Measurements from ENCODE around the gene TSPAN7. TPM values are rescaled to one million over a fixed set of nuclear protein-coding genes. Genes with fewer than 3 reads are reported as not detected.

TSPAN7 gene
- total RNA-seq, 4 donors from 2014 or later: 26.9 to 170 (median 134) TPM

DNA sequence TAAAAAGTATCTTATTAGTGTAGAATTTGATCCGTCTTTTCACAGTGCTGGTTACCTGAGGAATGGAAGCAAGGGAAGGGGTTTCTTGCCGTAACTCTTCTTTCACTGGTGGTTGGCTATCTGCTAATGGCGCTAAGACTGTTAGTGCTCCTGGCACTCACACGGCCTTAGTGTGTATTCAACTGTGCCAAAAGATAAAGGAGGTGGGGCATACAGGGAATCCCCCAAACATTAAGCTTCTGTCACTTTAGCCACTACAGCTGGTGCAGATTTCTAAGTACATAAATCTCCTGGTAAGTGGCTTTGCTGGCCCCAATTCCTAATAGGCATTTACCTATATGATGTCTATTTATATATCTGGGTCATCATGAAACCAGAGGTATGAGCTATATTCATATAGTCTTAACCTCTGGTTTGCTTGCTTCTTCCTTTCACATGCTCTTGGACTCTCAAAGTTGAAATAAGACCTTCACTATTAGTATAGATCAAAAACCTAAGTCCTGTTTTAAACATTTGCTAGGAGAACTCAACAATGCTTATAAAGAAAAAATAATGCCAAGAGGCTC is 95.1 kb downstream of the TSPAN7 start:
- TF ChIP-seq, protein P1, sequence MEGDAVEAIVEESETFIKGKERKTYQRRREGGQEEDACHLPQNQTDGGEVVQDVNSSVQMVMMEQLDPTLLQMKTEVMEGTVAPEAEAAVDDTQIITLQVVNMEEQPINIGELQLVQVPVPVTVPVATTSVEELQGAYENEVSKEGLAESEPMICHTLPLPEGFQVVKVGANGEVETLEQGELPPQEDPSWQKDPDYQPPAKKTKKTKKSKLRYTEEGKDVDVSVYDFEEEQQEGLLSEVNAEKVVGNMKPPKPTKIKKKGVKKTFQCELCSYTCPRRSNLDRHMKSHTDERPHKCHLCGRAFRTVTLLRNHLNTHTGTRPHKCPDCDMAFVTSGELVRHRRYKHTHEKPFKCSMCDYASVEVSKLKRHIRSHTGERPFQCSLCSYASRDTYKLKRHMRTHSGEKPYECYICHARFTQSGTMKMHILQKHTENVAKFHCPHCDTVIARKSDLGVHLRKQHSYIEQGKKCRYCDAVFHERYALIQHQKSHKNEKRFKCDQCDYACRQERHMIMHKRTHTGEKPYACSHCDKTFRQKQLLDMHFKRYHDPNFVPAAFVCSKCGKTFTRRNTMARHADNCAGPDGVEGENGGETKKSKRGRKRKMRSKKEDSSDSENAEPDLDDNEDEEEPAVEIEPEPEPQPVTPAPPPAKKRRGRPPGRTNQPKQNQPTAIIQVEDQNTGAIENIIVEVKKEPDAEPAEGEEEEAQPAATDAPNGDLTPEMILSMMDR (IDR thresholded peaks at IDR 0.05): no peak
- no peak for DNase-seq
- H3K36me3 ChIP-seq: no peaks in the 10 kb centered on the region
- no peaks in the 10 kb centered on the region for H3K4me1 ChIP-seq
- H3K27ac ChIP-seq: no peak overlapping the region
- no peaks in the 10 kb centered on the region for H3K9me3 ChIP-seq
- intact Hi-C loops (cut with DNase I; ENCODE audit: low total_unique reads): no loop called here
- no peaks in the 10 kb centered on the region for H3K27me3 ChIP-seq
- in situ Hi-C loops (cut with MboI; ENCODE audit: low pct_ligation_motif_present in 1 of 4, low pct_unique_long_range_greater_than_20kb in 1 of 4, low sequenced_read_pairs in 3 of 4): no loop called here
- 68 to 71% methylated on average over 3 to 4 of the region's 4 CpGs for WGBS, 2 donors (ENCODE audit: low coverage in 1 of 2)
- H3K4me3 ChIP-seq: no peak overlapping the region

DNA sequence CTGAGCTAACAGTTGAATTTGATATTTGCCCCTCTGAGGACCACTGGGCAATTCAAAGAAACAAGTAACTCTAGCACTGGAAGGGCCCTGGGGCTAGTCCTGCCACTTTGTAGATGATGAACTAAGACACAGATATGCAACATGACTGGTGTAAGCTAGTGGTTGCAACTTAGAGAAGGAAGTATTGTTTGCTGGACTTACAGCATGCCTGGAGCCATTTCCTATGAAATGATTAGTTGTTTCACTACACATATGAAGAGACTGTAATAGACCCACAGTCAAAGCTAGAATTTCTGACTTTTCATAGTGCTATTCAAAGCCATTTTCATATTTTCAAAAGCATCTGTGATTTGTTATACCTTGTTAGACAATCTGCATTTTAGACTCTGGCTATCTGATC is 96.2 kb downstream of the TSPAN7 start:
- H3K4me3 ChIP-seq: no peak overlapping the region
- no peak overlapping the region for H3K27ac ChIP-seq
- no peaks in the 10 kb centered on the region for H3K4me1 ChIP-seq
- in situ Hi-C loops (cut with MboI; ENCODE audit: low pct_ligation_motif_present in 1 of 4, low pct_unique_long_range_greater_than_20kb in 1 of 4, low sequenced_read_pairs in 3 of 4) (no loop called here), intact Hi-C loops (cut with DNase I; ENCODE audit: low total_unique reads) (no loop called here)
- no peaks in the 10 kb centered on the region for H3K36me3 ChIP-seq
- no peaks in the 10 kb centered on the region for H3K9me3 ChIP-seq
- DNase-seq: no peak
- no peaks in the 10 kb centered on the region for H3K27me3 ChIP-seq
- TF ChIP-seq, protein P1 (IDR thresholded peaks at IDR 0.05): no peak
- TF ChIP-seq EP300 (IDR thresholded peaks at IDR 0.05; ENCODE audit: low read depth) (no peak), POLR2A (IDR thresholded peaks at IDR 0.05) (no peak), POLR2AphosphoS5 (IDR thresholded peaks at IDR 0.05) (no peak)

GRCh38 chrX:38660395-38661102 is 99.2 kb downstream of the TSPAN7 start:
- TF ChIP-seq EP300 (IDR thresholded peaks at IDR 0.05; ENCODE audit: low read depth) (no peak), POLR2AphosphoS5 (IDR thresholded peaks at IDR 0.05) (no peak), POLR2A (IDR thresholded peaks at IDR 0.05) (no peak)
- TF ChIP-seq, protein P1 (IDR thresholded peaks at IDR 0.05): no peak
- 62% methylated on average over 6 of the region's 6 CpGs; no CpG with 5 or more reads in 1 of the 2 donors for WGBS, 2 donors (ENCODE audit: low coverage in 1 of 2)
- intact Hi-C loops (cut with DNase I; ENCODE audit: low total_unique reads) (no loop called here), in situ Hi-C loops (cut with MboI; ENCODE audit: low pct_ligation_motif_present in 1 of 4, low pct_unique_long_range_greater_than_20kb in 1 of 4, low sequenced_read_pairs in 3 of 4) (no loop called here)
- H3K4me3 ChIP-seq: no peak overlapping the region
- no peak overlapping the region for H3K27ac ChIP-seq
- H3K9me3 ChIP-seq: no peaks in the 10 kb centered on the region
- no peaks in the 10 kb centered on the region for H3K4me1 ChIP-seq
- no peak for DNase-seq
- no peaks in the 10 kb centered on the region for H3K27me3 ChIP-seq
- no peaks in the 10 kb centered on the region for H3K36me3 ChIP-seq

DNA sequence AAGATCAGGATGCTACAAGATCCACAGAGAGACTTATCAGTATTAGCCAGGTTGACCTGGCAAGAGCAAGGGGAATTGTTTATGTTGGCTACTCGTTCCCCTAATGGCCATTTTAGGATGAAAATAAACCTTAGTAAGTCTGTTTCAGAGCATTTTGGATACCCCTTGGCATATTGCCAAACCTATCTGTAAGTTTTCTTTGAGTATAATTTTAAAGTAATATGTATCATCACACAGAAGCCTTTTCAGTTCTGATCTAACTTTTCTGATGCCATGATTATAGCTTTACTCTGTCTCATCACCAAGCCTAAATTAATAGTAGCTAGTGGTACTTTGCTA is 99.7 kb downstream of the TSPAN7 start:
- no peak overlapping the region for H3K27ac ChIP-seq
- in situ Hi-C loops (cut with MboI; ENCODE audit: low pct_ligation_motif_present in 1 of 4, low pct_unique_long_range_greater_than_20kb in 1 of 4, low sequenced_read_pairs in 3 of 4): no loop called here
- no peak for DNase-seq
- H3K27me3 ChIP-seq: no peaks in the 10 kb centered on the region
- no peaks in the 10 kb centered on the region for H3K9me3 ChIP-seq
- no peaks in the 10 kb centered on the region for H3K4me1 ChIP-seq
- WGBS, 2 donors (ENCODE audit: low coverage in 1 of 2): 29% methylated on average over 1 of the region's 1 CpG; no CpG with 5 or more reads in 1 of the 2 donors
- intact Hi-C loops (cut with DNase I; ENCODE audit: low total_unique reads): no loop called here
- H3K4me3 ChIP-seq: no peak overlapping the region
- TF ChIP-seq POLR2A (IDR thresholded peaks at IDR 0.05) (no peak), EP300 (IDR thresholded peaks at IDR 0.05; ENCODE audit: low read depth) (no peak), POLR2AphosphoS5 (IDR thresholded peaks at IDR 0.05) (no peak)
- TF ChIP-seq, protein P1 (IDR thresholded peaks at IDR 0.05): no peak
- H3K36me3 ChIP-seq: no peaks in the 10 kb centered on the region
